SK-N-SH (cell line): ENCODE data around the gene TEKTIP1. TPM values are rescaled to one million over a fixed set of nuclear protein-coding genes. Genes with fewer than 3 reads are reported as not detected.

Source experiments
- CTCF ChIA-PET: fragments of 300-600, 350-600 bp; formaldehyde crosslinking; extraction: SDS; loops from one replicate; lab custom pipeline; 2021; lab: Yijun Ruan, JAX
- POLR2A ChIA-PET: fragments of 350-600 bp; sonication (Branson Sonifier 250); formaldehyde crosslinking; extraction: SDS; loops from one replicate; lab custom pipeline; 2020; ENCODE audit warnings: antibody characterized with exemption, inconsistent platforms; lab: Yijun Ruan, JAX
- DNase-seq: peaks from one replicate; pipeline ENCODE4 v3.0.0; 2012
- H2AFZ ChIP-seq: fragments of 200-600 bp; sonication (generic); 2 replicates; pipeline ENCODE4 v1.8.1; 2016; ENCODE audit warnings: antibody characterized with exemption, mild to moderate bottlenecking, low read depth
- H3F3A ChIP-seq: fragments of 200-600 bp; sonication (generic); replicated peaks from 2 replicates; pipeline ENCODE3; 2016; ENCODE audit warnings: antibody characterized with exemption, mild to moderate bottlenecking; ENCODE audit not compliant: insufficient read depth
- H3K27ac ChIP-seq, 2 experiments: fragments of 200-500 bp in 1 of 2; fragments of 200-600 bp in 1 of 2; sonication (Bioruptor generic) in 1 of 2; sonication (generic), shearing (Covaris generic) in 1 of 2; 2 replicates each; pipeline versions ENCODE4 v1.5.1 to v1.6.1; 2014 to 2016; ENCODE audit warnings: low read depth in 2 of 2, inconsistent platforms in 1 of 2, low read length in 1 of 2, mild to moderate bottlenecking in 1 of 2, mixed read lengths in 1 of 2
- H3K27me3 ChIP-seq: fragments of 200-600 bp; sonication (generic), shearing (Covaris generic); 2 replicates; pipeline ENCODE4 v1.6.1; 2016; ENCODE audit warnings: mixed run types; ENCODE audit not compliant: insufficient read depth
- H3K36me3 ChIP-seq, 2 experiments: fragments of 200-500 bp in 1 of 2; fragments of 200-600 bp in 1 of 2; sonication (Bioruptor generic) in 1 of 2; sonication (generic) in 1 of 2; replicated peaks in 1 of 2; 2 replicates each; pipeline versions ENCODE3 to v1.5.1; 2014 to 2016; ENCODE audit warnings: low read length in 1 of 2, mild to moderate bottlenecking in 1 of 2; ENCODE audit not compliant: insufficient read depth in 2 of 2, control insufficient read depth in 1 of 2
- H3K4me1 ChIP-seq, 2 experiments: fragments of 200-500 bp in 1 of 2; fragments of 200-600 bp in 1 of 2; sonication (Bioruptor generic) in 1 of 2; sonication (generic), shearing (Covaris generic) in 1 of 2; 2 replicates each; pipeline versions ENCODE4 v1.5.1 to v1.6.1; 2014 to 2016; ENCODE audit warnings: low read depth in 1 of 2, low read length in 1 of 2, mixed run types in 1 of 2; ENCODE audit not compliant: insufficient read depth in 2 of 2, control insufficient read depth in 1 of 2
- H3K4me2 ChIP-seq: fragments of 200-600 bp; sonication (generic), shearing (Covaris generic); 2 replicates; pipeline ENCODE4 v1.6.1; 2017; ENCODE audit warnings: mixed run types
- H3K4me3 ChIP-seq, 2 experiments: fragments of 200-500 bp in 1 of 2; fragments of 200-600 bp in 1 of 2; sonication (Bioruptor generic) in 1 of 2; sonication (generic), shearing (Covaris generic) in 1 of 2; 2 replicates each; pipeline versions ENCODE4 v1.5.1 to v1.8.1; 2014 to 2016; ENCODE audit warnings: low read depth in 2 of 2, inconsistent platforms in 1 of 2, low read length in 1 of 2, mild to moderate bottlenecking in 1 of 2, mixed read lengths in 1 of 2, moderate library complexity in 1 of 2
- H3K79me2 ChIP-seq: fragments of 200-600 bp; sonication (generic); 2 replicates; pipeline ENCODE4 v1.8.1; 2017; ENCODE audit warnings: mild to moderate bottlenecking; ENCODE audit not compliant: insufficient read depth
- H3K9ac ChIP-seq: fragments of 200-600 bp; sonication (generic); 2 replicates; pipeline ENCODE4 v1.6.1; 2017; ENCODE audit warnings: mixed run types
- H3K9me2 ChIP-seq: fragments of 200-600 bp; sonication (generic); 2 replicates; pipeline ENCODE4 v1.6.1; 2017; ENCODE audit warnings: mixed run types
- H3K9me3 ChIP-seq: fragments of 200-600 bp; sonication (generic); 2 replicates; pipeline ENCODE4 v1.6.1; 2017; ENCODE audit warnings: mixed run types, mild to moderate bottlenecking, moderate library complexity
- H4K20me1 ChIP-seq: fragments of 200-600 bp; sonication (generic); 2 replicates; pipeline ENCODE4 v1.6.1; 2017; ENCODE audit warnings: mild to moderate bottlenecking, mixed run types; ENCODE audit not compliant: insufficient read depth
- FOSL2 ChIP-seq: IDR thresholded peaks from 2 replicates; pipeline ENCODE4 v1.4.0; 2012; ENCODE audit warnings: low read depth, mild to moderate bottlenecking, moderate library complexity, borderline replicate concordance
- FOXM1 ChIP-seq: IDR thresholded peaks from 2 replicates; pipeline ENCODE4 v1.4.0; 2012; ENCODE audit warnings: low read depth, mild to moderate bottlenecking
- GABPA ChIP-seq: IDR thresholded peaks from 2 replicates; pipeline ENCODE4 v1.4.0; 2012; ENCODE audit warnings: low read depth, mild to moderate bottlenecking
- MXI1 ChIP-seq: IDR thresholded peaks from 2 replicates; pipeline ENCODE4 v1.6.1; 2012; ENCODE audit warnings: mild to moderate bottlenecking, low read depth, low read length, improper control_type of control experiment
- NRF1 ChIP-seq: IDR thresholded peaks from 2 replicates; pipeline ENCODE4 v1.6.1; 2012; ENCODE audit warnings: low read depth, mild to moderate bottlenecking, low read length
- RAD21 ChIP-seq: IDR thresholded peaks from 2 replicates; pipeline ENCODE4 v1.6.1; 2012; ENCODE audit warnings: mild to moderate bottlenecking, low read length
- SMC3 ChIP-seq: IDR thresholded peaks from 2 replicates; pipeline ENCODE4 v1.6.1; 2012; ENCODE audit warnings: low read depth, low read length, improper control_type of control experiment
- TCF12 ChIP-seq: IDR thresholded peaks from 2 replicates; pipeline ENCODE4 v1.4.0; 2012
- YY1 ChIP-seq: IDR thresholded peaks from 2 replicates; pipeline ENCODE4 v1.4.0; 2012; ENCODE audit warnings: low read depth, mild to moderate bottlenecking
- WGBS: methylation state at CpG from one replicate; pipeline ENCODE4 v1.1.6; 2017; ENCODE audit warnings: low lambda C conversion rate; 5-methylcytosine and 5-hydroxymethylcytosine counted together
- polyA plus RNA-seq, 3 experiments: library from polyadenylated mRNA; depleted of rRNA; stranded (reverse); fragments of >200 nt; gene quantifications; 2 replicates each; pipeline ENCODE4 v1.2.3, GENCODE V29; 2012
- TF ChIP-seq, protein P1 (sequence below): fragments of 200-600 bp; sonication (generic); IDR thresholded peaks from 2 replicates; pipeline ENCODE4 v1.6.1; 2017; ENCODE audit warnings: antibody characterized with exemption, mild to moderate bottlenecking, moderate library complexity
- TF ChIP-seq, protein P2 (sequence below): IDR thresholded peaks from 2 replicates; pipeline ENCODE4; 2012

TEKTIP1 gene
- polyA plus RNA-seq, 1 of the 3 experiments (the other 2 are of a cell fraction) = 0.12 TPM

DNA sequence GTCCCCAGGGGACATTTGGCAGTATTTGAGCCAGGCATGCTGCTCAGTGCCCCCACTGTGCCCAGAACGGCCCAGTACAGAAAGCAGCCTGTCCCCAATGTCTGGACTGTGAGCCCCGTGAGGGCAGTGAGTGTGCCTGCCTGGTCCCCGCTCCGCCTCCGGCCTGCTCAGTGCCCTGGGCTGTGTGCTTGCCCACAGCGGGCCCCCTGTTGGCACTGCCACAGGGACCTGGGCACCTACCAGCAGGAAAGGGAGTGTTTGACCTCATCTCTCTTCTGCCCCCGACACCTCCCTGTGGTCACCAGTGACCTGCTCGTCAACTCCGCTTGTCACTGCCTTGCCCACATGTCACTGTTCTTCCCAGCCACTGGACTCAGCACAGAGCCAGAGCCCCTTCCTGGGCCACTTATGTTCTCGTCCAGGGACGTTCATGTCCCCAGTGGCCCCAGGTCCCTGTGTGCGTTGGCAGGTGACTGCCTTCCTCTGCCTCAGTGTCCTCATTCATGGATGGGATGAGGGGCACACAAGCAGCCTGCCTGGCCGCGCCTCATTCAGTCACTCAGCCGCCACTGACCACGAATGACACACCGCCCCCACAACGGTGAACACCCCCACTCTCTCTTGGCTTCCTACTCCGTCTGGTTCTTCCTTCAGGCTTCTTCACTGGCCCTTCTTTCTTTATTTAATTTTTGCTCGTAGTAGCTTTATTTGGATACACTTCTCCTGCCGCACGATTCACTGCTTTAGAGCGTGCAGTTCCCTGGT, 30.0 kb upstream of the TEKTIP1 start:
- Histone ChIP-seq H3K9ac (no peak overlapping the region), H3K4me1 (peaks cover 11% of the 10 kb centered on the region in 2 experiments; a peak in 2 of 4 replicates), H3K27me3 (no peaks in the 10 kb centered on the region), H3F3A (peaks cover 13% of the 10 kb centered on the region), H3K4me2 (peak overlapping the region; percentile 7), H2AFZ (no peak overlapping the region), H3K27ac (peak overlapping the region in 1 of 2 experiments; percentile 50; a peak in 2 of 4 replicates), H3K4me3 (no peak overlapping the region), H3K36me3 (peaks cover 0 to 7% of the 10 kb centered on the region in 2 experiments), H3K79me2 (peaks cover 78% of the 10 kb centered on the region), H3K9me2 (no peaks in the 10 kb centered on the region), H4K20me1 (peaks cover 63% of the 10 kb centered on the region), H3K9me3 (no peaks in the 10 kb centered on the region)
- ChIA-PET CTCF (no interaction called here), POLR2A (no interaction called here)
- no peak for TF ChIP-seq SMC3
- no peak for TF ChIP-seq RAD21
- no peak for TF ChIP-seq MXI1
- TF ChIP-seq NRF1 = no peak
- DNase-seq = no peak
- WGBS = 88% methylated on average over 17 of the region's 23 CpGs

- Histone ChIP-seq H3K9me2 (no peaks in the 10 kb centered on the region), H4K20me1 (peaks cover 70% of the 10 kb centered on the region), H3F3A (peaks cover 13% of the 10 kb centered on the region), H3K4me2 (peak overlapping the region; percentile 7), H3K4me3 (no peak overlapping the region), H3K9me3 (no peaks in the 10 kb centered on the region), H3K4me1 (peaks cover 11% of the 10 kb centered on the region in 2 experiments; a peak in 2 of 4 replicates), H3K79me2 (peaks cover 85% of the 10 kb centered on the region), H3K27ac (peak overlapping the region in 1 of 2 experiments; percentile 50; a peak in 2 of 4 replicates), H3K36me3 (peaks cover 0 to 7% of the 10 kb centered on the region in 2 experiments), H3K27me3 (no peaks in the 10 kb centered on the region), H3K9ac (no peak overlapping the region), H2AFZ (no peak overlapping the region)
- TF ChIP-seq, protein P1, sequence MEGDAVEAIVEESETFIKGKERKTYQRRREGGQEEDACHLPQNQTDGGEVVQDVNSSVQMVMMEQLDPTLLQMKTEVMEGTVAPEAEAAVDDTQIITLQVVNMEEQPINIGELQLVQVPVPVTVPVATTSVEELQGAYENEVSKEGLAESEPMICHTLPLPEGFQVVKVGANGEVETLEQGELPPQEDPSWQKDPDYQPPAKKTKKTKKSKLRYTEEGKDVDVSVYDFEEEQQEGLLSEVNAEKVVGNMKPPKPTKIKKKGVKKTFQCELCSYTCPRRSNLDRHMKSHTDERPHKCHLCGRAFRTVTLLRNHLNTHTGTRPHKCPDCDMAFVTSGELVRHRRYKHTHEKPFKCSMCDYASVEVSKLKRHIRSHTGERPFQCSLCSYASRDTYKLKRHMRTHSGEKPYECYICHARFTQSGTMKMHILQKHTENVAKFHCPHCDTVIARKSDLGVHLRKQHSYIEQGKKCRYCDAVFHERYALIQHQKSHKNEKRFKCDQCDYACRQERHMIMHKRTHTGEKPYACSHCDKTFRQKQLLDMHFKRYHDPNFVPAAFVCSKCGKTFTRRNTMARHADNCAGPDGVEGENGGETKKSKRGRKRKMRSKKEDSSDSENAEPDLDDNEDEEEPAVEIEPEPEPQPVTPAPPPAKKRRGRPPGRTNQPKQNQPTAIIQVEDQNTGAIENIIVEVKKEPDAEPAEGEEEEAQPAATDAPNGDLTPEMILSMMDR = no peak
- TF ChIP-seq FOXM1 (no peak), YY1 (no peak), FOSL2 (peak; percentile 65; the same call in 1 of the 2 replicates), RAD21 (no peak), TCF12 (peak; percentile 75), GABPA (no peak)
- TF ChIP-seq, protein P2, sequence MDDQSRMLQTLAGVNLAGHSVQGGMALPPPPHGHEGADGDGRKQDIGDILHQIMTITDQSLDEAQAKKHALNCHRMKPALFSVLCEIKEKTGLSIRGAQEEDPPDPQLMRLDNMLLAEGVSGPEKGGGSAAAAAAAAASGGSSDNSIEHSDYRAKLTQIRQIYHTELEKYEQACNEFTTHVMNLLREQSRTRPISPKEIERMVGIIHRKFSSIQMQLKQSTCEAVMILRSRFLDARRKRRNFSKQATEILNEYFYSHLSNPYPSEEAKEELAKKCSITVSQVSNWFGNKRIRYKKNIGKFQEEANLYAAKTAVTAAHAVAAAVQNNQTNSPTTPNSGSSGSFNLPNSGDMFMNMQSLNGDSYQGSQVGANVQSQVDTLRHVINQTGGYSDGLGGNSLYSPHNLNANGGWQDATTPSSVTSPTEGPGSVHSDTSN = peak; percentile 42; the same call in 1 of the 2 replicates
- 52% methylated on average over 5 of the region's 15 CpGs for WGBS
- ChIA-PET CTCF (no interaction called here), POLR2A (interaction anchor here (0.5 kb wide), 1 partner anchor 43 kb away, joined by 4 read pairs; no protein-coding TSS in a partner anchor)
- DNase-seq = no peak
Observed at GRCh38 chr19:3509566-3509989, 29.4 kb upstream of the TEKTIP1 start.
